HTR-8/SVneo (cell line): ENCODE measurements around the gene DGKA.
"Not testable (repeated sequence)": the region's sequence is repeated elsewhere in the genome, so short reads cannot be mapped to it uniquely, and the experiment has no call there.

Experiments used
- DNase-seq: peaks from one replicate; pipeline ENCODE4 v3.0.0; 2011; ENCODE audit warnings: low spot score, mixed read lengths; ENCODE audit not compliant: insufficient read length
- FAIRE-seq: peaks from 2 replicates; lab custom pipeline; 2011; peaks lifted over from hg19 to GRCh38; lab: Jason Lieb, UNC

DGKA gene

GRCh38 chr12:55995366-55995765, 64.4 kb downstream of the DGKA start:
- no peak for FAIRE-seq
- no peak for DNase-seq

GRCh38 chr12:55996201-55996714, 65.3 kb downstream of the DGKA start:
- FAIRE-seq (no peak), DNase-seq (peak; percentile 70)

- FAIRE-seq, result peak; percentile 96
- DNase-seq, result peak; percentile 99
These were observed 66.0 kb downstream of the DGKA start, which contains the start of gene SUOX for GRCh38 chr12:55996715-55997534. Gene SUOX (plus strand): TSS chr12:55997276. CDS start chr12:56002222, 4,946 bp downstream.

- FAIRE-seq (no peak), DNase-seq (no peak)
These were observed 66.5 kb downstream of the DGKA start for GRCh38 chr12:55997535-55997859.

GRCh38 chr12:55999522-55999921, 68.6 kb downstream of the DGKA start:
- DNase-seq, FAIRE-seq: not testable (repeated sequence)

GRCh38 chr12:55999999-56000540, 69.1 kb downstream of the DGKA start:
- not testable (repeated sequence) for DNase-seq, FAIRE-seq

- no peak for DNase-seq
- no peak for FAIRE-seq
These were observed 70.6 kb downstream of the DGKA start for GRCh38 chr12:56001487-56002100.

GRCh38 chr12:56003376-56003775, 72.4 kb downstream of the DGKA start:
- FAIRE-seq, DNase-seq: not testable (repeated sequence)
